ENCODE measurements around the gene MT4. TPM values are rescaled to one million over a fixed set of nuclear protein-coding genes. Genes with fewer than 3 reads are reported as not detected.
A peak's percentile ranks its signal among the peaks of the same experiment; 100 is the strongest.

Gene MT4
- total RNA-seq, 2 experiments from 2014 or later, result not detected

DNA sequence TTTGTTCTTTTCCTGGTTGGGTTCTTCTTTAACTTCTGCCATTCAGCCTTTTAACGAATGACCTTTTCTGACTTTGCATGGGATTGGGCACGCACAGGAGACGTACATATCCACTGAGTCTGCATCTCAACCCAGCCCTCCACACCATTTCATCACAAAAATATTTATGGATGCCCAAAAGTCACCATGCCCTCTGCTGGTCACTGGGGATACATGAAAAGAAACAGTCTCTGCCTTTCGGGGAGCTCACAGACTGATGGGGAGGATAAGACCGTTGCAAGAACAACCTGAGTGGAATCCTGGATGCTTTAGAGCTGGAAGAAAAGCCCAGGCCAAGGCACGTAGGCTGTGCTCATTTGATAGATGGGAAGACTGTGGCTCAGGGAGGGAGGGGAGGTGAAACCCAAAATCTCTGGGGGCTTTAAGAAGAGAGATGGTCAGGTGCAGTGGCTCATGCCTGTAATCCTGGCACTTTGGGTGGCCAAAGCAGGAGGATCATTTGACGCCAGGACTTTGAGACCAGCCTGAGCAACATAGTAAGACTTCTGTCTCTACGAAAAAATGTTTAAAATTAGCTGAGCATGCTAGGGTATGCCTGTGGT is 35.6 kb downstream of the MT4 start:
- ChIA-PET CTCF (interaction anchor here (0.6 to 6.3 kb wide), 25 partner anchors 8 to 179 kb away, joined by 3 to 47 read pairs (median 4); partner anchors contain the start of genes MT1H, MT2A, MT3 and MT4), POLR2A (interaction anchor here (1.0 kb wide), 1 partner anchor 15 kb away, joined by 3 read pairs; no protein-coding TSS in a partner anchor)
- Mint-ChIP-seq H3K4me3 (no peak overlapping the region), H3K27me3 (peaks cover 6% of the 10 kb centered on the region), H3K27ac (no peak overlapping the region), H3K9me3 (no peaks in the 10 kb centered on the region), H3K36me3 (ENCODE audit: low read depth) (no peaks in the 10 kb centered on the region), H3K4me1 (ENCODE audit: low read depth) (peaks cover 3% of the 10 kb centered on the region)
- ATAC-seq (peak; percentile 81), DNase-seq (peak; percentile 67)
- intact Hi-C loops (cut with micrococcal nuclease), result no loop called here
- TF ChIP-seq, protein P1, sequence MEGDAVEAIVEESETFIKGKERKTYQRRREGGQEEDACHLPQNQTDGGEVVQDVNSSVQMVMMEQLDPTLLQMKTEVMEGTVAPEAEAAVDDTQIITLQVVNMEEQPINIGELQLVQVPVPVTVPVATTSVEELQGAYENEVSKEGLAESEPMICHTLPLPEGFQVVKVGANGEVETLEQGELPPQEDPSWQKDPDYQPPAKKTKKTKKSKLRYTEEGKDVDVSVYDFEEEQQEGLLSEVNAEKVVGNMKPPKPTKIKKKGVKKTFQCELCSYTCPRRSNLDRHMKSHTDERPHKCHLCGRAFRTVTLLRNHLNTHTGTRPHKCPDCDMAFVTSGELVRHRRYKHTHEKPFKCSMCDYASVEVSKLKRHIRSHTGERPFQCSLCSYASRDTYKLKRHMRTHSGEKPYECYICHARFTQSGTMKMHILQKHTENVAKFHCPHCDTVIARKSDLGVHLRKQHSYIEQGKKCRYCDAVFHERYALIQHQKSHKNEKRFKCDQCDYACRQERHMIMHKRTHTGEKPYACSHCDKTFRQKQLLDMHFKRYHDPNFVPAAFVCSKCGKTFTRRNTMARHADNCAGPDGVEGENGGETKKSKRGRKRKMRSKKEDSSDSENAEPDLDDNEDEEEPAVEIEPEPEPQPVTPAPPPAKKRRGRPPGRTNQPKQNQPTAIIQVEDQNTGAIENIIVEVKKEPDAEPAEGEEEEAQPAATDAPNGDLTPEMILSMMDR (IDR thresholded peaks at IDR 0.05), result peak; percentile 69

DNA sequence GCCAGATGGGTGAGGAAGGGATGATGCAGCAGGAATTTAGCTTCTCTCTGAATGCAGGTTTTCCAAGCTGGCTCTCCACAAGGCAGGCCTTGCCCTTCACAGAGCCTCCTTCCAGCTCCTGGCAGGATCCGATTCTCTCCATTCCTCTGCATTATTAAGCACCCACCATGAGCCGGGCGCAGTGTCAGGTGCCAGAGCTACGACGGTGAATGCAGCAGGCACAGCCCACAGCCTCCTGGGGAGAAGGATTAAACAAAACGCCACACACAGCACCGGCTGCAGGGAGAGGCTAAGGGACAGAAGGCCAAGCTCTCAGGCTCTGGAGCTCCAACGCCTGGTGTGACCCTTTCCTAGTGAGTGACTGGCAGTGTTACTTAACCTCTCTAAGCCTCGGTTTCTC is 36.5 kb downstream of the MT4 start:
- no peak for ATAC-seq
- intact Hi-C loops (cut with micrococcal nuclease), result no loop called here
- POLR2A ChIA-PET, result interaction anchor here (0.7 to 1.0 kb wide), 2 partner anchors 16 to 25 kb away, joined by 3 read pairs; no protein-coding TSS in a partner anchor

DNA sequence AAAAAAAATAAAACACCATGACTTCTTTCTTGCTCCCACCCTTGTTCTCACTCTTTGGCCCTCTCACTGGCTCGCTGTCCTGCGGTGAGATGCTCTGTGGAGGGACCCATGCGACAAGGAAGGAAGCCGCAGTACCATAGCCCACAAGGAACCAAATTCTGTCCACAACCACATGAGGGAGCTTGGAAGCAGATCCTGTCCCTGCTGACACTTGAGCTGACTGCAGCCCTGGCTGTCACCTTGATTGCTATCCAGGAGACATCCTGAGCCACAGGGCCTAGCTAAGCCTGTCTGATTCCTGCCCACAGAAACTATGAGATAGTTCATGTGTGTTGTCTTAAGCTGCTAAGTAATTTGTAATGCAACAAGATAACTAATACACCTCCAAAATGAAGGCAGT is 38.7 kb downstream of the MT4 start:
- ChIA-PET CTCF (interaction anchor here (0.6 to 6.3 kb wide), 5 partner anchors 12 to 98 kb away, joined by 3 to 47 read pairs (median 3); partner anchors contain the start of gene MT1X), POLR2A (interaction anchor here (1.2 kb wide), 1 partner anchor 26 kb away, joined by 3 read pairs; no protein-coding TSS in a partner anchor)
- Mint-ChIP-seq H3K4me1 (ENCODE audit: low read depth) (peaks cover 24% of the 10 kb centered on the region), H3K4me3 (no peak overlapping the region), H3K27ac (no peak overlapping the region), H3K9me3 (no peaks in the 10 kb centered on the region), H3K36me3 (ENCODE audit: low read depth) (no peaks in the 10 kb centered on the region), H3K27me3 (peaks cover 6% of the 10 kb centered on the region)
- intact Hi-C loops (cut with micrococcal nuclease), result no loop called here
- ATAC-seq (no peak), DNase-seq (no peak)
- TF ChIP-seq, protein P1 (IDR thresholded peaks at IDR 0.05), result peak; percentile 12

More for the DNA sequence above, 36.5 kb downstream of the MT4 start:
- H3K9me3 Mint-ChIP-seq, result no peaks in the 10 kb centered on the region
- CTCF ChIA-PET, result interaction anchor here (0.9 to 6.3 kb wide), 13 partner anchors 9 to 106 kb away, joined by 3 to 47 read pairs (median 5); no protein-coding TSS in a partner anchor
- peaks cover 6% of the 10 kb centered on the region for H3K27me3 Mint-ChIP-seq
- no peak for DNase-seq
- peaks cover 8% of the 10 kb centered on the region for H3K4me1 Mint-ChIP-seq (ENCODE audit: low read depth)
- no peak overlapping the region for H3K4me3 Mint-ChIP-seq
- H3K27ac Mint-ChIP-seq, result no peak overlapping the region
- TF ChIP-seq, protein P1 (IDR thresholded peaks at IDR 0.05), result no peak
- H3K36me3 Mint-ChIP-seq (ENCODE audit: low read depth), result no peaks in the 10 kb centered on the region

DNA sequence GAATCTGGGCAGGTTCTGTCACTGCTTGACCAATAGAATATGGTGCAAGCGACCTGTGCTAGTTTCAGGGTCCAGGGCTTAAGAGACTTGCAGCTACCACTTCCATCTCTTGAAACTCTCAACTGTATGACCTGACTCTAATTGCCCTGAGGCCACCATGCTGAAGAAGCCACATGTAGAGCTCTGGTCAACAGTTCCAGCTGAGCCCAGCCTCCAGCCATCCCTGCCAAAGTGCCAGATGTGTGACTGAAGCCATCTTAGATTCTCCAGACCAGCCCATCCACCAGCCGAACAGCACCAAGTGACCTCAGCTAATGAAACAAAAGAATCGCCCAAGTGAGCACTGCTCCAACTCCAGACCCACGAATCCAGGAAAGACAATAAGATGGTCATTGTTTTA is 40.1 kb downstream of the MT4 start:
- peaks cover 6% of the 10 kb centered on the region for H3K27me3 Mint-ChIP-seq
- peaks cover 2% of the 10 kb centered on the region for H3K36me3 Mint-ChIP-seq (ENCODE audit: low read depth)
- POLR2A ChIA-PET, result interaction anchor here (0.8 kb wide), 1 partner anchor 78 kb away, joined by 4 read pairs; the partner anchor contains the start of gene MT1X
- DNase-seq, result no peak
- peaks cover 32% of the 10 kb centered on the region for H3K4me1 Mint-ChIP-seq (ENCODE audit: low read depth)
- CTCF ChIA-PET, result interaction anchor here (0.8 to 6.3 kb wide), 5 partner anchors 28 to 184 kb away, joined by 3 to 47 read pairs (median 4); no protein-coding TSS in a partner anchor
- no peaks in the 10 kb centered on the region for H3K9me3 Mint-ChIP-seq
- H3K4me3 Mint-ChIP-seq, result no peak overlapping the region
- ATAC-seq, result no peak
- H3K27ac Mint-ChIP-seq, result no peak overlapping the region
- TF ChIP-seq, protein P1 (IDR thresholded peaks at IDR 0.05), result no peak
- intact Hi-C loops (cut with micrococcal nuclease), result no loop called here

DNA sequence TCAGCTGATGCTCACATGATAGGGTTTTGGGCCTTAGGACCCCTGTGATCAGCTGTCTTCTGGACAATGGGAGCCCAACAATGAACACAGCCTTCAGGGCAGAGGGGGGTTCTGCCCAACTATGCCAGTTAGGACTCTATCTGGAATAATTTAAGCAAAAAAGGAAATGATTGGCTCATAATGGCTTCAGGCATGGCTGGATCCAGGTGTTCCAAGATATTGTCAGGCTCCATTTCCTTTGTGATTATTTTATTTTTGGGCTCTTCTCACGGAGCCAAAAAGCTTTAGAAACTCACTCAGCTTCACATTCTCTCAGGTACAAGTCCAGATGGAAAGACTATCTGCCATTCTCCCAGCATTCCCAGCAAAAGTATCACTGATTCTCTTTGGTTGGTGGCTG is 40.6 kb downstream of the MT4 start:
- ATAC-seq, result no peak
- Mint-ChIP-seq H3K4me3 (no peak overlapping the region), H3K27ac (no peak overlapping the region), H3K9me3 (no peaks in the 10 kb centered on the region), H3K36me3 (ENCODE audit: low read depth) (peaks cover 2% of the 10 kb centered on the region), H3K4me1 (ENCODE audit: low read depth) (peaks cover 36% of the 10 kb centered on the region), H3K27me3 (peaks cover 3% of the 10 kb centered on the region)
- no peak for DNase-seq
- ChIA-PET CTCF (interaction anchor here (0.8 to 6.3 kb wide), 7 partner anchors 18 to 184 kb away, joined by 3 to 47 read pairs (median 4); no protein-coding TSS in a partner anchor), POLR2A (interaction anchor here (0.8 to 1.4 kb wide), 3 partner anchors 9 to 79 kb away, joined by 3 to 4 read pairs (median 4); partner anchors contain the start of gene MT1X)
- TF ChIP-seq, protein P1 (IDR thresholded peaks at IDR 0.05), result no peak
- intact Hi-C loops (cut with micrococcal nuclease), result no loop called here
